ENCODE data around the gene AGPAT2. TPM values are rescaled to one million over a fixed set of nuclear protein-coding genes. Genes with fewer than 3 reads are reported as not detected.

The AGPAT2 gene
- total and polyA plus RNA-seq, 5 donors from 2014 or later = 11.0 to 22.1 (median 20.3) TPM

GRCh38 chr9:136697146-136697820, 10.0 kb upstream of the AGPAT2 start:
- DNase-seq = no peak
- peaks cover 12% of the 10 kb centered on the region for H3K27me3 Mint-ChIP-seq
- peak overlapping the region in 1 of 4 donors; percentile 52 for H3K4me3 Mint-ChIP-seq
- no peaks in the 10 kb centered on the region for H3K9me3 ChIP-seq (ENCODE audit: control insufficient read depth in 2 of 2, low read length in 2 of 2)
- no peaks in the 10 kb centered on the region for H3K27me3 ChIP-seq (ENCODE audit: control insufficient read depth, insufficient read depth, low read length)
- H3K4me1 Mint-ChIP-seq = peaks cover 0 to 19% (median 7%) of the 10 kb centered on the region in 4 donors
- H3K27ac Mint-ChIP-seq = no peak overlapping the region
- H3K4me1 ChIP-seq (ENCODE audit: control insufficient read depth, insufficient read depth, low read length, poor library complexity, severe bottlenecking) = peaks cover 15% of the 10 kb centered on the region
- H3K36me3 ChIP-seq (ENCODE audit: control insufficient read depth, insufficient read depth, low read length) = no peaks in the 10 kb centered on the region
- ATAC-seq (ENCODE audit: low read depth in 2 of 2) = no peak
- H3K9me3 Mint-ChIP-seq = peaks cover 0 to 2% (median 0%) of the 10 kb centered on the region in 7 donors
- H3K4me3 ChIP-seq (ENCODE audit: low read depth, low read length) = no peak overlapping the region
- no peaks in the 10 kb centered on the region for H3K36me3 Mint-ChIP-seq
- H3K27ac ChIP-seq (ENCODE audit: insufficient read depth, low read length, poor library complexity, severe bottlenecking) = no peak overlapping the region

GRCh38 chr9:136696502-136696901, 9.2 kb upstream of the AGPAT2 start:
- Mint-ChIP-seq H3K27me3 (peaks cover 11% of the 10 kb centered on the region), H3K4me3 (no peak overlapping the region), H3K9me3 (peaks cover 0 to 2% (median 0%) of the 10 kb centered on the region in 7 donors), H3K4me1 (peaks cover 0 to 16% (median 6%) of the 10 kb centered on the region in 4 donors), H3K36me3 (no peaks in the 10 kb centered on the region), H3K27ac (no peak overlapping the region)
- H3K4me1 ChIP-seq (ENCODE audit: control insufficient read depth, insufficient read depth, low read length, poor library complexity, severe bottlenecking) = peaks cover 13% of the 10 kb centered on the region
- no peaks in the 10 kb centered on the region for H3K9me3 ChIP-seq (ENCODE audit: control insufficient read depth in 2 of 2, low read length in 2 of 2)
- H3K27me3 ChIP-seq (ENCODE audit: control insufficient read depth, insufficient read depth, low read length) = no peaks in the 10 kb centered on the region
- no peak overlapping the region for H3K27ac ChIP-seq (ENCODE audit: insufficient read depth, low read length, poor library complexity, severe bottlenecking)
- no peaks in the 10 kb centered on the region for H3K36me3 ChIP-seq (ENCODE audit: control insufficient read depth, insufficient read depth, low read length)
- no peak for ATAC-seq (ENCODE audit: low read depth in 2 of 2)
- no peak for DNase-seq
- H3K4me3 ChIP-seq (ENCODE audit: low read depth, low read length) = no peak overlapping the region

DNA sequence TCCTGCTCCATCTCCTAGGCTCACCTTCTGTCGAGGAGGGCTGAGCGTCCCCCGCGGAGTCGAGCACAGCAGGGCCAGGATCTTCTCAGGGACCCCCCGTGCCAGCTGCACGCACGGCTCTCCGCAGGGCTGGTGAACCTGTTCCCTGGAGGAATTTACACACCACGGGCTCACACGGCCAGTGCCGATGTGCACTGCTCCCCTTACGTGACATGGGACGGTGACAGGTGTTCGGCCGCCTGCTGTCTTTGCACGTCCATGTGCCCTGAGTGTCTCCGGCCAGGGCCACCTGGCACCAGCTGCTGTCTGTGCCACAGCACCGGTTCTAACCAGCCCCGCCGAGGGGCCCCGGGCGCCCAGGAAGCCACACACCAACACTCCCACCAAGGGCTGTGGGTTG, 8.7 kb upstream of the AGPAT2 start:
- peaks cover 6% of the 10 kb centered on the region for H3K27me3 Mint-ChIP-seq
- Histone ChIP-seq H3K4me1 (ENCODE audit: control insufficient read depth, insufficient read depth, low read length, poor library complexity, severe bottlenecking) (peaks cover 7% of the 10 kb centered on the region), H3K36me3 (ENCODE audit: control insufficient read depth, insufficient read depth, low read length) (no peaks in the 10 kb centered on the region), H3K27me3 (ENCODE audit: control insufficient read depth, insufficient read depth, low read length) (no peaks in the 10 kb centered on the region), H3K9me3 (ENCODE audit: control insufficient read depth in 2 of 2, low read length in 2 of 2) (no peaks in the 10 kb centered on the region), H3K27ac (ENCODE audit: insufficient read depth, low read length, poor library complexity, severe bottlenecking) (no peak overlapping the region), H3K4me3 (ENCODE audit: low read depth, low read length) (no peak overlapping the region)
- H3K4me3 Mint-ChIP-seq = no peak overlapping the region
- H3K4me1 Mint-ChIP-seq = peaks cover 0 to 11% (median 3%) of the 10 kb centered on the region in 4 donors
- no peak overlapping the region for H3K27ac Mint-ChIP-seq
- ATAC-seq (ENCODE audit: low read depth in 2 of 2) (no peak), DNase-seq (no peak)
- H3K36me3 Mint-ChIP-seq = no peaks in the 10 kb centered on the region
- peaks cover 0 to 2% (median 0%) of the 10 kb centered on the region in 7 donors for H3K9me3 Mint-ChIP-seq

GRCh38 chr9:136695435-136695895, 8.2 kb upstream of the AGPAT2 start:
- Histone ChIP-seq H3K9me3 (ENCODE audit: control insufficient read depth in 2 of 2, low read length in 2 of 2) (no peaks in the 10 kb centered on the region), H3K4me1 (ENCODE audit: control insufficient read depth, insufficient read depth, low read length, poor library complexity, severe bottlenecking) (peaks cover 3% of the 10 kb centered on the region), H3K27ac (ENCODE audit: insufficient read depth, low read length, poor library complexity, severe bottlenecking) (no peak overlapping the region), H3K36me3 (ENCODE audit: control insufficient read depth, insufficient read depth, low read length) (no peaks in the 10 kb centered on the region), H3K4me3 (ENCODE audit: low read depth, low read length) (no peak overlapping the region), H3K27me3 (ENCODE audit: control insufficient read depth, insufficient read depth, low read length) (no peaks in the 10 kb centered on the region)
- peaks cover 0 to 1% (median 0%) of the 10 kb centered on the region in 7 donors for H3K9me3 Mint-ChIP-seq
- ATAC-seq (ENCODE audit: low read depth in 2 of 2) (no peak), DNase-seq (no peak)
- peaks cover 0 to 8% (median 3%) of the 10 kb centered on the region in 4 donors for H3K4me1 Mint-ChIP-seq
- peaks cover 6% of the 10 kb centered on the region for H3K27me3 Mint-ChIP-seq
- no peaks in the 10 kb centered on the region for H3K36me3 Mint-ChIP-seq
- no peak overlapping the region for H3K4me3 Mint-ChIP-seq
- peak overlapping the region in 1 of 3 donors; percentile 60 for H3K27ac Mint-ChIP-seq

DNA sequence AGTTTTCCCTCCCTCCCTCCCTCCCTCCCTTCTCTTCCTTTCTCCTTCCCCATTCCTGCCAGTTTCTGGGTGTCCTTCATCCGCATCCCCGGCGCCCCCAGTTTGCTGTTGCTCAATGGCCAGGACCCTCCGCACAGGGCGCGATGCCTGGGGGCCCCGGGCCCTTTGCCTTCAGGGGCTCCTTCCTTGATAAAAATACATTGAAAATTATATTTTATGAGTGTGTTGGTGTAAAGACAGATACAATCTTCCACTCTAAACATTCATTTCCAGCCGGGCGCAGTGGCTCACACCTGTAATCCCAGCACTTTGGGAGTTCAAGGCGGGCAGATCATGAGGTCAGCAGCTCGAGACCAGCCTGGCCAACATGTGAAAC, 7.6 kb upstream of the AGPAT2 start:
- no peaks in the 10 kb centered on the region for H3K36me3 ChIP-seq (ENCODE audit: control insufficient read depth, insufficient read depth, low read length)
- H3K27me3 Mint-ChIP-seq = peaks cover 6% of the 10 kb centered on the region
- H3K27ac Mint-ChIP-seq = no peak overlapping the region
- H3K4me3 Mint-ChIP-seq = no peak overlapping the region
- no peaks in the 10 kb centered on the region for H3K36me3 Mint-ChIP-seq
- H3K9me3 Mint-ChIP-seq = peaks cover 0 to 1% (median 0%) of the 10 kb centered on the region in 7 donors
- H3K4me3 ChIP-seq (ENCODE audit: low read depth, low read length) = no peak overlapping the region
- no peaks in the 10 kb centered on the region for H3K4me1 ChIP-seq (ENCODE audit: control insufficient read depth, insufficient read depth, low read length, poor library complexity, severe bottlenecking)
- no peak overlapping the region for H3K27ac ChIP-seq (ENCODE audit: insufficient read depth, low read length, poor library complexity, severe bottlenecking)
- peaks cover 0 to 4% (median 1%) of the 10 kb centered on the region in 4 donors for H3K4me1 Mint-ChIP-seq
- DNase-seq (no peak), ATAC-seq (ENCODE audit: low read depth in 2 of 2) (no peak)
- H3K9me3 ChIP-seq (ENCODE audit: control insufficient read depth in 2 of 2, low read length in 2 of 2) = no peaks in the 10 kb centered on the region
- no peaks in the 10 kb centered on the region for H3K27me3 ChIP-seq (ENCODE audit: control insufficient read depth, insufficient read depth, low read length)

GRCh38 chr9:136694163-136694871, 7.1 kb upstream of the AGPAT2 start:
- Mint-ChIP-seq H3K4me3 (no peak overlapping the region), H3K9me3 (peaks cover 0 to 1% (median 0%) of the 10 kb centered on the region in 7 donors), H3K4me1 (peaks cover 0 to 4% (median 1%) of the 10 kb centered on the region in 4 donors), H3K36me3 (no peaks in the 10 kb centered on the region), H3K27me3 (peaks cover 6% of the 10 kb centered on the region), H3K27ac (no peak overlapping the region)
- no peaks in the 10 kb centered on the region for H3K4me1 ChIP-seq (ENCODE audit: control insufficient read depth, insufficient read depth, low read length, poor library complexity, severe bottlenecking)
- no peaks in the 10 kb centered on the region for H3K36me3 ChIP-seq (ENCODE audit: control insufficient read depth, insufficient read depth, low read length)
- DNase-seq (no peak), ATAC-seq (ENCODE audit: low read depth in 2 of 2) (peak in 1 of 2 donors; percentile 40)
- H3K27me3 ChIP-seq (ENCODE audit: control insufficient read depth, insufficient read depth, low read length) = no peaks in the 10 kb centered on the region
- no peak overlapping the region for H3K27ac ChIP-seq (ENCODE audit: insufficient read depth, low read length, poor library complexity, severe bottlenecking)
- no peaks in the 10 kb centered on the region for H3K9me3 ChIP-seq (ENCODE audit: control insufficient read depth in 2 of 2, low read length in 2 of 2)
- no peak overlapping the region for H3K4me3 ChIP-seq (ENCODE audit: low read depth, low read length)

GRCh38 chr9:136693490-136694162, 6.4 kb upstream of the AGPAT2 start:
- Mint-ChIP-seq H3K36me3 (no peaks in the 10 kb centered on the region), H3K4me3 (peak overlapping the region in 1 of 4 donors; percentile 82), H3K27me3 (peaks cover 6% of the 10 kb centered on the region), H3K9me3 (peaks cover 0 to 3% (median 0%) of the 10 kb centered on the region in 7 donors), H3K27ac (no peak overlapping the region), H3K4me1 (peaks cover 0 to 2% (median 1%) of the 10 kb centered on the region in 4 donors)
- Histone ChIP-seq H3K4me3 (ENCODE audit: low read depth, low read length) (no peak overlapping the region), H3K4me1 (ENCODE audit: control insufficient read depth, insufficient read depth, low read length, poor library complexity, severe bottlenecking) (no peaks in the 10 kb centered on the region), H3K9me3 (ENCODE audit: control insufficient read depth in 2 of 2, low read length in 2 of 2) (no peaks in the 10 kb centered on the region), H3K27me3 (ENCODE audit: control insufficient read depth, insufficient read depth, low read length) (no peaks in the 10 kb centered on the region), H3K27ac (ENCODE audit: insufficient read depth, low read length, poor library complexity, severe bottlenecking) (no peak overlapping the region), H3K36me3 (ENCODE audit: control insufficient read depth, insufficient read depth, low read length) (no peaks in the 10 kb centered on the region)
- DNase-seq (no peak), ATAC-seq (ENCODE audit: low read depth in 2 of 2) (no peak)

Measured in CD4-positive, CD25-positive, alpha-beta regulatory T cell (primary cell).